ENCODE results near the gene KRT12.
A peak's percentile ranks its signal among the peaks of the same experiment; 100 is the strongest.

The KRT12 gene

DNA sequence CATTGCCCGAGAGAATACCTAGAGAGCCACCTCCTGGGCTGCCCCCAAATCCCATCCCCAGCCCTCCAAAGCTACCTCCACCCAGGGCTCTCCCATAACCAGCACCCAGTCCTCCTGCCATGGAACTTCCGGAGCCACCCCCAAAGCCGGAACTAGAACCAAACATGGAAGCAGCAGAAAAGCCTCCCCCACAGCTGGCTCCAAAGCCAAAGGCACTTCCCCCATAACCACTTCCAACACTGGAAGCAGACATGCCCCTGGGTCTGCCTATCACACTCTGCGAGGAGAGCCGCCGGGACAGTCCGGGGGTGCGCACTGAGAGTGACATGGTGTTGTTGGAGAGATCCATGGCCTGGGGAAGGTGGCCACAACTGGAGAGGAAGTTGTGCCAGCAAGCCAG lies at the start of gene KRT12:
TSS of gene KRT12 (minus strand) at position 386 of the 400 bp plus-strand sequence. CDS start at position 349, 37 bp downstream.
- DNase-seq (ENCODE audit: low read depth): no peak

DNA sequence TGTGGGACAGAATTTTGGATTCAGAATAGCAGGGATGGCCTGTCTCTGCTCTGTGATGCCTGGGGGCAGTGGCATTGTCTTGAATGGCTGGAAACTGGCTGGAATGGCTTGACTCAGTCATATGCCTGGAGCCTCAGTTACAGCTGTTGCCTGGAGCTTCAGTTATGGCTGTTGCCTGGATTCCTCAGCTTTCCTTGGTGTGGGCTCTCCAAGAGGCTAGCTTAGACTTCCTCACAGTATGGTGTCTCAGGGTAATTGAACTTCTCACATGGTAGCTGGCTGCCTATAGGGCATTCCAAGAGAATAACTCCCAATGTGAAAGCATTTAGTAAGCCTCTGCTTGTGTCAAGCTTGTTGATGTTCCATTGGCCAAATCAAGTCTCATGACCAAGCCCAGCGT lies 49.3 kb upstream of the KRT12 start:
- no peak for DNase-seq (ENCODE audit: low read depth)

DNA sequence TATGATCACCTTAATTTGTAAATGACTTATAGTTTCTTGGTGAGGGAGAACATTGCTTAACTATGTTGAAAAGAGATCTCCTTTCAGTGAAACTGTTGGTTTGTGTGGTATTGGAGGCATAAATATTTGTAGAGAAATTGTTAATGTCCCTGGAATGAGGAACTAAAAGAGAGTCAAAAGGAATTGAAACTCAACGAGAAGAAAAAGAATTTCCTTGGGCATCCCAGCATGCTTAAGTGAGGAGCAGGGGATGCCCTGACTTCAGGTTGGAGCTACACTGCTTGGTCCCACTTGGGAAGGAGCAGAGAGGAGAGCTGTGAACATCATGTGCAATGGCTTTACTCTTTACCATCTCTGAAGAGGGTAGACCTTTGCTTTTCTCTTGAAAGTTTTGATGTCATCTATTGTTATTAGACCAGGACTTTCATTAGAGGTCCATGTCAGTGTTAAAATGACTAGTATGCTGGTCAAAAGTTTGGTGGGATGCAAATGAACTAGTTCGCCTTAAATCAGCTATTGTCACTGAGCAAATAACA lies 48.8 kb upstream of the KRT12 start:
- DNase-seq (ENCODE audit: low read depth): no peak

DNA sequence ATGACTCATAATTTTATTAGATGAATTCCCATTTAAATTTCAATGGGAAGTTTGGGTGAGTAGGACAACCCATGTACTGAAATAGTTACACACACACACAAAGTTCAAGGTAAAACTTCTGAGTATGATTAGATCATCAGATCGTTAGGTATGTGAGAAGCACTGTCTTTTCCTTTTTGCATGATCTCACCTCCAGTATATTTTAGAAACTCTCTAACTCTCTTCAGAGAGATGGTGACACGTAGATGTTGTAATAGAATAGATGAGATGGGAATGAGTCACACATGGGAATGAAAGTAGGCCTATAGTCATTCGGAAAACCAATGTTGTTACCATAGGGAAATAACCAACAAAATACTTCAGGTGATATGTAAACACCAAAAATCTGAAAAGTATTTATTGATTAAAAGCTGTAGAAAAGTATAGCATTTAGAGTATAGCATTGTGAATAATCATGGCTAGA lies 48.2 kb upstream of the KRT12 start:
- no peak for DNase-seq (ENCODE audit: low read depth)

DNA sequence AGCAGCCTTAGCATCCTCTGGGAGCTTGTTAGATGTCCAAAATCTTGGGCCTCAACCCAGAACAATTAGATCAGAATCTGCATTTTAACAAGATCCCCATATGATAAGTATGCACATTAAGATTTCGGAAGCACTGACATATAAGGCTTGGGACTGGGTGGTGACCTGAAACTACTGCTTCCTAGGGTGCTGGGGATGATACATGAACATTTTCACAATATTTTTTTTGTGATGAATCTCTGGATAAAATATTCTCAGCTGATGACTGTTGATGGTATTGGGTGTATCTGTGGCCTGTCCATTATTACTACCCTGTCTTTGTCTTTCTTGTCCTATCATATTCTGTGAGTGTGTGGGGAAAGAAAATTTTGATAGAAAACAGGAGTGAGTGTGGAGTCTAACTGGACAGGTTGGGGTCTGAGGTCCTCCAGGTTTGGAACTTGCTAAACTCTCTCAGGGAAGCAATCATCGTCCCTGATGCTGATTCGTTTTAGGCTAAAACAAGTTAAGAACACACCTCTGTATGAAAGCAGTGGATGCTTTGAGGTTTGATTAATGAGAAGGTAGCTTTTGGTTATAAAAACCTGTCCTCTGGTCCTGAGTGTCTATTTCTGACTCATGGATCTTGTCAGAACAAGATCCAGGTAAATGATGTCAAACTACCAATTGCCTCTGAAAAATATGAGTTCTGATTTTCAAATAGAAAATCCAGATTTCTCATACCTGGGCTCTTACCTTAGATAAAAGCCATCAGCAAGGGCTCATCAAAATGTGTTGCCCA lies 47.2 kb upstream of the KRT12 start:
- DNase-seq (ENCODE audit: low read depth): no peak

DNA sequence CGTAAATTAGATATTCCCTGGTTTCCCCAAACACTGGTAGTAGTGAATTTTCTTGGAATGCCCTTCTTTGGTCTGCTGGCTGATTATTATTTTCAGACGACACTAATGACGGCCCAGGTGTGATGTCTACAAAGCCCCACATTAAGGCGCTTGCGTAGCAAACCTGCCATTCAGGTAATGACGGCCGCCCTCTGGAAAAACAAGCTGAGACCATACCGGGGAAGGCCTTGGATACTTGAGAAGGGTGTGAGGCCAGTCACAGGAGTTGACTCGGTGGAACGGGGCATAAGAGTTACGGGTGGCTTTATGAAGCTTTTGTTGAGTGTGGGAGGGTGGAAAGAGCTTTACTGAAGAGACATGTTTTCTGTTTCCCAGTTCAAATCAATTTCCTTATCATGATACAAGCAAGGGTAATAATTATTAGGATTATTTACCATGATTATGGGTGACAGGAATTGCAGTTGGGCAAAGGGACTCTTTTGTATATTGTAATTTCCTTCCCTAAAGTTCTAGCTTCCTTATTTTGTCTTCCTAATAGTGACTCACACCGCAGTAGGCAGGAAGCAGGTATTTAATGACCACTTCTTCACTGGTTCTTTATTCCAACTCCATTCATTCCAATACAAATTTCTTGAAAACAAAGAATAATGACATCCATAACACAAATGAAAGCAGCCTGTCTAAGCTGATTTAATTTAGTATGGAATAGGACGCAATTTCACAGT lies 45.6 kb upstream of the KRT12 start:
- no peak for DNase-seq (ENCODE audit: low read depth)

- DNase-seq (ENCODE audit: low read depth): no peak
These were observed 43.4 kb upstream of the KRT12 start for GRCh38 chr17:40910441-40910841.

GRCh38 chr17:40909755-40910154 lies 42.7 kb upstream of the KRT12 start:
- no peak for DNase-seq (ENCODE audit: low read depth)

DNA sequence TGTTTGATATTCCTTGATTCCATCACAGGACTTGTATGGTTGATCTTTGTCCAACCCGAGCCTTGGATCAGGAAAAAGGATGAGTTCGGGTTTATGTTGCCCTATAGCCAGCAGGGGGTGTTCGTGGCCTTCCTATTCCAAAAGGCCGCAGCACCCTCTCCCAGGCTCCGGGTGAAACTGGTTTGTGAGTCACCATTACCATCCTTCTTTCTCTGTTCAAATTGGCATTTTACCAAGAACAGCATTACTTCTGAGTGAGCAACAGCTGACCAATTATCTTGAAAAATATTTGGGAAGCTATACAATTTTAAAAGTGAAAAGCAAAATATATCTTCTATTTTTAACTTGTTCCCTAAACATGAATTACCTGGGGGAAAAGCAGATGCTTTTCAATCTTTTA lies 42.3 kb upstream of the KRT12 start:
- DNase-seq (ENCODE audit: low read depth): peak; percentile 24

DNA sequence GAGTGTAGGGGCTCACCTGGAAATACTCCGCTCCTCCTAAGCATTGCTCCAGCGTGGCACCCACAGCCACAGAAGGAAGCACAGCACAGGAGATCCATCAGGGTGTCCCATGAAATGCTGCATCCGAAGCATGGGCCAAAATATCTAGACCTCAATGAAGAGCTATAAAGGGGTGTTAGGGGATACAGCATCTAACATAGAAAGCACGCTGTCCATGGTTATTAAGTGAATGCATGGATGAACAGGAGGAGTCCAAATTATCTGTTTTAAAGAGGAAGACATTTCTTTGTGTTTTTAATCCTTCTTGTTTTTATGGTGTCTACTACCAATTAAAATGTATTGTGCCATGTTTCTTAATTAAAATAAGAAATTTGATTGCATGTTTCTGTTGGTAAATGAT lies 39.6 kb upstream of the KRT12 start:
- no peak for DNase-seq (ENCODE audit: low read depth)

GRCh38 chr17:40905370-40905769 lies 38.3 kb upstream of the KRT12 start:
- DNase-seq (ENCODE audit: low read depth): no peak

- DNase-seq (ENCODE audit: low read depth): no peak
These were observed 36.3 kb upstream of the KRT12 start for GRCh38 chr17:40903129-40903847.

- DNase-seq (ENCODE audit: low read depth): no peak
These were observed 35.5 kb upstream of the KRT12 start for GRCh38 chr17:40902498-40902897.

GRCh38 chr17:40901981-40902474 lies 35.0 kb upstream of the KRT12 start:
- DNase-seq (ENCODE audit: low read depth): no peak

- DNase-seq (ENCODE audit: low read depth): no peak
These were observed 33.9 kb upstream of the KRT12 start for GRCh38 chr17:40900809-40901356.

GRCh38 chr17:40896916-40897455 lies 30.0 kb upstream of the KRT12 start:
- no peak for DNase-seq (ENCODE audit: low read depth)

GRCh38 chr17:40895106-40895730 lies 28.2 kb upstream of the KRT12 start:
- no peak for DNase-seq (ENCODE audit: low read depth)

- no peak for DNase-seq (ENCODE audit: low read depth)
These were observed 21.2 kb upstream of the KRT12 start for GRCh38 chr17:40888196-40888720.

- no peak for DNase-seq (ENCODE audit: low read depth)
These were observed 19.1 kb upstream of the KRT12 start for GRCh38 chr17:40886090-40886489.

DNA sequence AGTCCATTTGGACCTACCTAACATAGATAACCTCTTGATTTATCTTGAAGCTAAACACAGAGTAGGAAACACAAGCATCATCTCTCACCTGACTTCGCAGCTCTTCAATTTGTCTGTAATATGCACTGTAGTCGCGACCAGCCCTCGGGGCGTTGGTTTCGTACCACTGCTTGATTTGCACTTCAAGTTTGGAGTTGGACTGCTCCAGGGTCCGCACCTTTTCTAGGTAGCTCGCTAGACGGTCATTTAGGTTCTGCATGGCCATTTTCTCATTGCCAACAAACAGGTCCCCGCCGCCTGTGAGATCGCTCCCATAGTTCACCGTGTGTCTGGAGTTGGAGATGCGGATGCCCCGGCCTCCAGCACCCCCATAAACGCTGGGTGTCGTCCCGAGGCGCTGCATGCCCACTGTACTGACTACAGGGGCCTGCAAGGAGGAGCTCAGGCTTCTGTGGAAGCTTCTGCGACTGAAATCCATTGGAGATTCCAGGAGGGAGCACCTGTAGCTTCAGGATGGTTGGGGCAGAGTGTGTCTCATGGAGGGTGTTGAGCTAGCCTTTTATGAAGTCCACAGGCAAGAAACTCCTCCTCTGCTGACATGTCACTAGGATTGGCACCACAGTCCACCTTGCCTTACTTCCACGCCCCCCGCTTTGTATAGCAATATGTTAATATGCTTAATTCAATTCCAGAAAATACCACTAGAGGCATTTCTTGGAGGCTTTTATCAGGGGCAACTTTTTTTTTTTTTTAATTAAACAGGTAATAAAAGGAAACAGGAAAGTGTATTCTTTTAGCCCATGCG lies 17.9 kb upstream of the KRT12 start, which contains the start of gene KRT20:
TSS of gene KRT20 (minus strand) at position 535 of the 805 bp plus-strand sequence. CDS start at position 478, 57 bp downstream.
- no peak for DNase-seq (ENCODE audit: low read depth)

All from T-helper 22 cell (primary cell).